ENCODE measurements around the gene HAUS1.

DNA sequence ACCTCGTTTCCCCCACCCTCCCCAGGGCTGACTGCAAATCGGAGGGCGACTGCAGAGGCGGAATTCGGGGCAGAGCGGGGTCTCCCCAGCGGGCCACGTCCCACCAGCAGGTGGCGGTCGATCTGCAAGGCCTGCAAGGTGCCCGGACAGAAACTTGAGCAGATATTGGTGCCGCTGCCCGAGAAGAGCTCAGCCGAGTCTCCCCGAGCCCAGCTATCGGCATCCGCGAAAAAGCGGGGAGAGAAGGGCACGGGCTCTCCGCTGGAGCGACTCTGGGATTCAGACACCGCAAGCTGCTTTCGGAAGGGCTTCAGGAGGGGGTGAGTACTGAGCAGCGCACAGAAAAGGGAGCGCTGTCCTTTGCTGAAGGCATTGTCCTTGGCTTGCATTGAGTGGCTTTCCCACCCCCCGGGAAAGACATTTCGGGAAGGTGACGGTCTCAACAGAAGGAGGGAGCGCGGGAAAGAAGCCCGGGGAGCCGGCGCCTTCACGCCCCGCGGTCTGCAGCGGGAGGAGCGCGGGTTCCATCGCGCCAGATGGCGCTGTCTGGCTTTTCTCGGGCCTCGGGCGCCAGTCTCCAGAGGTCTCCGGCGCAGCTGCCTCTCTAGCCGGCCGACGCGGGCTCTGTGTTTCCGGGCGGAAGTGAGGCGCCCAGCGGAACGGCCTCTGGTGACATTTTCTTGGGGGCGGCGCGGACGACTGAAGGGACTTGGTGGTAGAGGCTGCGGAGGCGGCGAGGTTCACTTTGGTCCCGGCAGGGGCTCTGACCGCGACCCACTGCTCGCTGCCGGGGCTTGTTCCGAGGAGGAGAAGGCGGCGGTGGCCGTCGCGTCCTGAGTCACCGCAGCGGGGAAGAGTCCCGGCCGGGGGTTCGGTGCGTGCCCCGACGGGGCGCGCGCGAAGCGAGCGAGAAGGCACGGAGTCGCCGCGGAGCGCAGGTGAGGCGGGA, 69.5 kb downstream of the HAUS1 start:
- peak in 1 of 3 donors; percentile 62 for TF ChIP-seq CTCF (IDR thresholded peaks at IDR 0.05)
- TF ChIP-seq POLR2A (IDR thresholded peaks at IDR 0.05), result no peak
